CD4-positive, alpha-beta T cell treated with Interleukin-17A for 1 hour (primary cell): ENCODE measurements around the gene FAM187B.
"Not testable (repeated sequence)": the region's sequence is repeated elsewhere in the genome, so short reads cannot be mapped to it uniquely, and the experiment has no call there.

ENCODE experiments used
- DNase-seq: peaks from one replicate; pipeline ENCODE4 v3.0.0-alpha.2; 2020

The FAM187B gene

GRCh38 chr19:35209646-35210045 lies 18.9 kb downstream of the FAM187B start:
- DNase-seq: no peak

DNA sequence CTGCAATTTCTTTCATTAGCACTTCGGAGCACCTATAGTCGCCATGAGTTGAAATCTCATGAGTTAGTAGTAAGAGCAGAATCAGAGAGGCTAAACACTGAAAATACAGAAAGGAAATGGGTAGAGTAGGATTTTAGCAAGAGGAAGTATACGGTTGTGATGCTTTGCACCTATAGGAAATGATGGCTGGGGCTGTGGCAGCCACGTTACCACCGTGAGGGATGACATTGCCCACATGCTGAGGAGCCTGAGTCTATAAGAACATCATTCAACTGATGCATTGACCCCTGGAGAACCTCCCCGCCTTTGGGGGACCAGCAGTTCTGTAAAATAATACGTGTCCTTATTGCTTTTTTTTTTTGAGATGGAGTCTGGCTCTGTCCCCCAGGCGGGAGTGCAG lies 20.4 kb downstream of the FAM187B start:
- DNase-seq: no peak

GRCh38 chr19:35207391-35207871 lies 21.1 kb downstream of the FAM187B start:
- peak; percentile 69 for DNase-seq

GRCh38 chr19:35206855-35207254 lies 21.7 kb downstream of the FAM187B start:
- no peak for DNase-seq

- peak; percentile 91 for DNase-seq
Observed at GRCh38 chr19:35206379-35206778, 22.2 kb downstream of the FAM187B start.

- no peak for DNase-seq
Observed at GRCh38 chr19:35205733-35206323, 22.7 kb downstream of the FAM187B start.

- peak; percentile 40 for DNase-seq
Observed at GRCh38 chr19:35204799-35205732, 23.5 kb downstream of the FAM187B start.

GRCh38 chr19:35202722-35203688 lies 25.5 kb downstream of the FAM187B start:
- DNase-seq: no peak

DNA sequence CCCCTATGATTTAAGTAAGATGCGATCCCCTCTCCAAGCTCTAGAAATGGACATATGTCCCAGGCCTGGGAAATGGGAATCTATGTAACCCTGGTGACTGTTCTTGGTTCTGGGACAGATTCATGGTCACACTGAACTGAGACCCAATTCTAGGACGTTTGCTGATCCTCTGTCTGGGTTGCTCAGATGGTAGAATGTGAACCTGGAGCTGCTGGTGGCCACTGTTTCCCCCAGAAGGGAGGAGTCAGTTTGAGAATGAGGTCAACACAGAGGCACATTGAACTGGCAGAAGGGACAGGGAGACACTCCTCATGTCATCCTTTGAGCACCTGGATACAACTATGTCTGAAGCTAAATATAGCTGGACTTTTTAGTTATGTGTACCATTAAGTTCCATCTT lies 29.1 kb downstream of the FAM187B start:
- no peak for DNase-seq

- DNase-seq: not testable (repeated sequence)
Observed at GRCh38 chr19:35196861-35197260, 31.7 kb downstream of the FAM187B start.

DNA sequence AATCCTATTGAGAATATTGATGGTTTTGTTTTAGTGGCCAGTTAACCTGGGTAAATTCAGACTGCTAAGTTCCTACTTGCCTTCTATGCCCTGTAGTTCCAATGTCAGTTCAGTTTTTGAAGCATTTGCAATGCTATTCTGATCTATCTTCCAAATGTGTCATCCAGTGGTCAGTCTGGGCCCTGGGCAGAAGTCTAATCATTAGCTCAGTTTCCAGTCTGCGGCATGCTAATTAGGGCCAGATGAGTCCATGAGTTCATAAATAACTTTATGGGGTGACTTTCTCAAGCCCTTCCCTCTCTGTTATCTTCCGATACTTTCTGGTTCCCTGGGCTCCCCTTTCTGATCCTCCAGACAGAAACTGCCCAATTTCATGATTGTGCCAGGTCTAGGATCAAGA lies 32.7 kb downstream of the FAM187B start:
- DNase-seq: no peak

GRCh38 chr19:35194012-35194984 lies 34.2 kb downstream of the FAM187B start:
- no peak for DNase-seq

DNA sequence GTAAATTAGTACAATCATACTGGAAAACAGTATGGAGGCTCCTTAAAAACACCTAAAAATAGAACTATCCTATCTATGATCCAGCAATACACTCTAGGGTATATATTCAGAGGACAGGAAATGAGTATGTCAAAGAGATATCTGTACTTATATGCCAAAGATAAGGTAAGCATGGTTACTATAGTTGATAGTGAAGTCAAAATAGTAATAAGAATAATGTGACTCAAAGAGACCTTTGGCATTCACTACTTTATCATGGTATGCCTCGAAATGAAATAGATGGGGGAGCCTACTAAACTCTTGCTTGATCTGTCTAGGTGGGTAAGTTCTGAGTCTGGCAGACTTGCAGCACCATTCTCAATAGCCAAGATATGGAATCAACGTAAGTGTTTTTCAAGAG lies 43.7 kb downstream of the FAM187B start:
- DNase-seq: no peak

DNA sequence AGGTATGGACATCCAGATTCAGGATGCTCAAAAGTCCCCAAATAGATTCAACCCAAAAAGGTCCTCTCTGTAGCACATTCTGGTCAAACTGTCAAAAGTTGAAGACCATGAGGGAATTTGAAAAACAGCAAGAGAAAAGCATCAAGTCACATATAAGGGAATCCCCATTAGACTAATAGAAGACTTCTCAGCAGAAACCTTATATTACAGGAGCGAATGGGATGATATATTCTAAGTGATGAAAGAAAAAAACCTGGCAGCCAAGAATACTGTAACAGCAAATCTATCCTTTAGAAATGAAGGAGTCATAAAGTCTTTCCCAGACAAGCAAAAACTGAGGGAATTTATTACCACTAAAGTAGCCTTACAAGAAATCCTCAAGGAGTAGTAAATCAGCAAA lies 44.3 kb downstream of the FAM187B start:
- no peak for DNase-seq

GRCh38 chr19:35181387-35181786 lies 47.2 kb downstream of the FAM187B start:
- no peak for DNase-seq

DNA sequence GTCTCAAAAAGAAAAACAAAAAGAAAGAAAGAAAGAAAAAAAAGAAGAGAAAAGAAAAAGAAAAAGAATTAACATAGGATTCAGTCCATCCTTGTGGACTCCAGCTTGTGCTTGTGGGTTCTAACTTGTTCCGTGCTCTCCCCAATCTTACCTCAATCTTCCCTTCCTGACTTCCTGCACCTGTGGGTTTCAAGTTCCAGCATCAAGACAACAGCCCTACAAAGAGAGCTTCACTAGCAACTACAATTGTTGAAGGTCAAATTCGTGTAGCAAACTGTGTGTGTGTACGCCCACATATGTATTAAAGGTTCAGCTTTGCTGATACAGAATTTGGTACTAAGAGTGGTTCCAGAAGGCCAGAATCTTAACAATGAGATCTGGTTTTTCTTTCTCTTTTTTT lies 48.7 kb downstream of the FAM187B start:
- DNase-seq: no peak

GRCh38 chr19:35178701-35179100 lies 49.8 kb downstream of the FAM187B start:
- DNase-seq: no peak

GRCh38 chr19:35177377-35178274 lies 50.9 kb downstream of the FAM187B start:
- DNase-seq: no peak

DNA sequence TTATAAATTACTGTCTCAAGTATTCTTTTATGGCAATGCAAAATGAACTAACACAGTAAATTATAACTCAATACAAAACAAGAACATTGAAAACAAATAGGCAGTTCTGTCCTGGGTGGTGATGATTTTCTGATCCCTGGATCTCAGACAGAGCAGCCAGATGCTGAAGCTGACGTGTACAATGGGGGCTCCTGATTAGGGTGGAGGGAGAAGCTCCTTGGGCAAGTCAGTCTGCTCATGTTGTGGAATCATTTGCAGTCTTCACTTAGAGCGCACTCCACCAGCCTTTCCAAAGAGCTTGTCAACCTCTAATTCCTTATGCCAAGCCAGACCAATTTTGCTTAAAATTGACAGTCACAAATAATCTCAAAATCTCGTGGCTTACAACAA lies 52.4 kb downstream of the FAM187B start:
- no peak for DNase-seq
